D341Med (cell line): Measurements from ENCODE around the gene IGSF9B.

Source experiments
- DNase-seq: peaks from one replicate; pipeline ENCODE4 v3.0.0; 2012; ENCODE audit warnings: low spot score

IGSF9B gene

DNA sequence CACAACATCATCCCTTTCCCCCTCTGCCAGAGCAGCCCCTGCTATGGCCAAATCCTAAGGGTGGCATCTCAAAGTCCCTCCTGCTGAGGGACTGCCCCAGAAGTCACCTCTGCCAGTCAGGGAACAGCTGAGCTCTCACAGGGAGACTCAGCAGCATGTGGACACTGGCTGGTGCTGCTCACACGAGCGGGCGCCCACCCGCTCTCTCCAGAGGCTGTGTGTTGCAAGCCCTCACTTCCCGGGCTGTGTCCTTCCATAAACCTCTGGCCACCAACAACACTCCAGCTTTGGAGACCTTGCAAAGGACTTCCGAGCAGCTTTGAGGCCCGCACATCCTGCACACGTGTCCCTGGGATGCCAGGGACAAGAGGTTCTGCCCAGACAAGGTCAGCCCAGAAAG is 2.8 kb downstream of the IGSF9B start:
- DNase-seq: no peak

DNA sequence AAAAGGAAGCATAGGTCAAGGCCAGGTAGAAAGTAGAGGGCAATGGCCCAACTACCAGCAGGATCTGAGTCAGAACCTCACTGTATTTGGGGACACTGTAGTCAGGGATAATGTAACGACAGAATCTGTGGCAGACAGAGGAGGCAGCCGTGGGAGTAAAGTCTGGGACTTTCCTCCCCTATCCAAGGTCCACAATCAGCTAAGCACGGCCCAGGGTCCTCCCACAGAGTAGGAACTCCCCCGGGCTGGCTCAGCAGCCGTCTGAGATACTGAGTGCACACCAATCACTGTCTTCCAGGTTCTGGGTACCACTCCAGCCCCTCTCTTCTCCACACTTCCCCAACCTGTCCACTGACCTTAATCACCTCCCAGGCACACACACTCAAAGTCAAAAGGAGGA is 3.2 kb downstream of the IGSF9B start:
- no peak for DNase-seq

DNA sequence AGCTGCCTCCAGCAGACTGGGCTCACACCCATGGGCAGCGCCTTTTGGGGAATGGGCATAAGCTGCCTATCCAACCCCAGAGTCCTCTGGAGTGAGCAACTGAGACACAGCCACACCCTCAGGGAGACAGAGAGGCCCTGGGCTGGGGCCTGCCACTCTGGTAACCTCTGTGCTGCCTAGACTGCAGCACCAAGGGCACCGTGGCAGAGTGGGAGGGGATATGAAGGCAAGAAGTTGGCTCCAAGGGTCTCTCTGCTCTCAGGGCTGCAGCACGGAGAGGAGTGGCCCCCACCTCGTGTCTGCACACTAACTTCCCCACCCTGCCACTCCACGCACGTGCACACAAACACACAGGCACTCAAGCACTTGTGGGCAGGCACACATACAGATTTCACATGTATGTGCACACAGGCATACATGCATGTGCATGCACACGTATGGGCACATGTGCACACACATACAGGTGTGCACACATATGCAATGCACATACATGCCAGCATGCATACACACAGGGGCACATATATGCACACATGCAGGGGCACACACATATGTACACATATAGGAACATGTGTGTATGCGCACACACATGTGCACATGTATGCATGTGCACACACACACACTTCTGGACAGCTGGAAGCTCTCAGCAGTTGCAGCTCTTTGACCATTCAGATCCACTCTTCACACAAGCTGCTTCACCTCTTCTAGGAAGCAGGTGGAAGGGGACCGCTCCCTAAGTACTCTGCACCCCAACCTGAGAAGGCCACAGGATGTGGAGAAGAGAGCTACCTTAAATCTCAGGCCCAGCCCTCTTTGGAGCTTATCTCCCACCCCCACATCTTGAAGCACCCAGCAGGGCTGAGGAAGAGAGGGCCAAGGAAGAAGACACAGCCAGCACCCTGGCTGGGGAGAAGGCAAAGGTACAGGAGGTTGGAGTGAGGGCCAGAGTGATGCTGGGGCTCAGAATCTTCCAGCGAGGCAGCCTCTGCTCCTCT is 4.3 kb downstream of the IGSF9B start:
- DNase-seq: no peak

DNA sequence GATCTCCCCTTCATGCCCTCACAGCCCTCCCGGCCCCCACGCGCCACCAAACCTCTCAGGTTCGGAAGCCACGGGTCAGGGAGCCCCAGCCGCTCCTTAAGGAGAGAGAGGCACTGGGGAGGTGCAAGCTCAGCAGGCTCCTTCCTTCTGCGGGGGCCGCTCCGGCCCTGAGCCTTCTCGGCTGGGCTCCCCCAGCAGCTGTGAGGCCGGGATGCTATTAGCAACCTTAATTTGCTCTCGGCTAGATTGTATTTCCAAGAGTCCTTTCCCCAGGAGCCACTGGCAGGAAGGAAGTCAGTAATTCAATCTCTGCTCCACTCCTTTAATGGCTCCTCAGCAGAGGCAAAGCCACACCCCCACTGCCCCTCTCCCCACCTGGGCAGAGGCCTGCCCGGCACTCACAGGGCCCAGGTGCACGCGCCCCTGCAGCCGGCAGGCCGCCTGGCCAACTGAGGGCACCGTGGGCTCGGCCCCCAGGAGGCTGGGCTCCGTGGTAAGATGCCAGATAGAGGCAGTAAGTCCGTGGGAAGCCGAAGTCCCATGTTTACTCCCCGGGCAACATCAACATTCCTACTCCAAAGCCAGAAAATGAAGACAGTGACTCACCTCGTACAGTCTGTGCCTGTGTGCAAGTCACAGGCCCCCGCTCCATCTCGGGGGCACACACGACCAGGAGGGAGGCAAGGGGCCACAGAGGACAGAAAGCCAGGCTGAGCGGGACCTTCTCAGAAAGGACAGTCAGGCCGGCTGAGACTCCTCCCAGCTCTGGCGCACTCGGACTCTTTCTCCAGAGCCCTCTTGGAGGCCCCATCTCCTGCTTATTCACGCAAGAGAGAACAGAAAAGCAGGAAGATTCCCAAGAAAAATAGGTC is 5.2 kb downstream of the IGSF9B start:
- DNase-seq: no peak

DNA sequence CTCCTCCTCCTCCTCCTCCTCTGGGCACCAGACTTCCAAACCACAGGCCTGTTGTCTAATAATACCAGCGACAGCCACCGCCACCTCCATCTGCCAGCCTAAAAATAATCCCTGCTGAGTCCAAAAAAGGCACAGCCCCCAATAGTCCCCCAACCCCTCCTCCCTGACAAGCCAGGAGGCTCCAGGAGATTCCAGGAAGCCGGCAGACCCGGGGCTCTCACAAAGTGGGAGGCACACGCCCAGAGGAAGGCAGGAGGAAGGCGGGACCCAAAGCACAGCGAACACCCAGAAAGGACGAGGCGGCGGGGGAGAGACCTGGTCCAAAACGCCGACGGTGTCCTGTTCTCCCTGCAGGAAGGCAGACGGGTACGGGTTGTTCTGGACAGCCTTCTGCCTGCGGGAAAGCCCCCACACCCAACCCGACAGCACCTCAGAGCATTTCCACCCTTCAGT is 5.9 kb downstream of the IGSF9B start:
- DNase-seq: peak; percentile 85

DNA sequence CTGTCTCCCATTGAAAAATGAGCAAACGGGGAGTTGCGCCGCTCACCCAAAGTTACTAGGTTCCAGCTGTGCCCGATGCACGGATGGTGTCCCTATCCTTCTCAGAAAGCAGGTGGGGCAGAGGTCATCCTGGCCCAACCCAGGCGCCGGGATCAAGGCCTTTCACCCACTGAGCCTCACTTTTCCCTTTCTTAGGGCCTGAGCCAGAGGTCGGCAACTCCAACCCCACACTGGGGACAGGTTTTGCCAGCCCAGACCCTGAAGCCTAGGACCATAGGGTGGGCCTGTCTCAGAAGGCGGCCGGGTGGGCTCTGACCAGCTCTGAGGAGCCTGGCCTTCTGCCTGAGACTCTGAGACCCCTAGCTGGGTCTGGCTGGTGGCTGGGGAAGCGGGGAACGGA is 6.3 kb downstream of the IGSF9B start:
- no peak for DNase-seq

DNA sequence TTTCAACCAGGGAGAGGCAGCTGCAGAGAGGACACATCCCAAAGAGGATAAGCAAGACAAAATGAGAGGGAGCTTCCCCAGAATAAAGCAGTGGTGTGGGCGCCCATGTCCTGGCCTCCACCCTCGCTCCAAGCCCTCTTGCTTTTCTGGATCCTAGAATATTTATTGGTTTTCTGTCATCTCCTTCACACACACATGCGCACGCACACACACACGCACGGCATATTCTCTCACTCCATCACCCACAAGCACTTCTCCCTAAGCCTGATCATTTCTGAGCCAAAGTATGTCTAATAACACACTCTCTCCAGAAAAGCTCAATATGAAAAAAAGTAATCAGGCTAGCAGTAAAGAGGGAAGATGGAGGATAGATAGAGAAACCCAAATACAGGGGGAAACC is 7.6 kb downstream of the IGSF9B start:
- DNase-seq: no peak

DNA sequence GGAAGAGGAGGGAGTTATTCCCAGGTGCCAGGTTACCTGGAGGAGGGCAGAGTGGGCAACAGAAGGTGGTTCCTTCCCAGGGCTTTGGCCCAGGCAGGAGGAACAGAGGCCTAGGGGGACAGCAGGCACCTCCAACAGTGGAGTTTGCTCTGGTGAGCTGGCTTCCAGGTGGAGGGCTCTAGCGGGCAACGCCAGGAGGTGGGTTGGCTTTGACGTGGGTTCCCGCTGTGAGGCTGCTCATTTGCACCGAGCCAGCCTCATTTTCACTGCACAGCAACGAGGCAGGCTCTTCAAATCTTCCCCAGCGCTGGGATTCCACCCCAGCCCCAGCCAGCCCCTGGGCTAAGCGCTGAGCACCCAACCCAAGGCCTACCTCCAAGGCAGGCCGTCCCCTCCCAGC is 8.1 kb downstream of the IGSF9B start:
- DNase-seq: no peak

DNA sequence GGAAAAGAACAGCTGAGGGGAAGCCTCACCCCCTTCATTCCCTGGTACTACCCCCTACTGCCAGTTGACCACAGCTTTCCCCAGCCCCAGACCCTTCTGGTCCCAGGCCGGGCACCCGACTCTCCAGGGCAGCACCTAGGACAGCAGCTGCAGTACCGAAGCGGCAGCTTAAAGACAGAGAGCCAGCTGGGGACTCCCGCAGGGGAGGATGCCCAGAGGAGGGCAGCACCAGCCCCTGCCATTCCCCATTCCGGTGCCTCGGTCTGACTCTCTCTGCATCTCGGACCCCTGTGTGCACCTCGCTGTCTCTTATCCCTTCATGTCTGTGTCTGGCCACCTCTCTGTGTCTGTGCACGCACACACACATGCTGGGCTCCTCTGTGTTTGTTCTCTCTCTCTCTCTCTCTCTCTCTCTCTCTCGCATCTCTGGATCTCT is 9.4 kb downstream of the IGSF9B start:
- DNase-seq: peak; percentile 82

DNA sequence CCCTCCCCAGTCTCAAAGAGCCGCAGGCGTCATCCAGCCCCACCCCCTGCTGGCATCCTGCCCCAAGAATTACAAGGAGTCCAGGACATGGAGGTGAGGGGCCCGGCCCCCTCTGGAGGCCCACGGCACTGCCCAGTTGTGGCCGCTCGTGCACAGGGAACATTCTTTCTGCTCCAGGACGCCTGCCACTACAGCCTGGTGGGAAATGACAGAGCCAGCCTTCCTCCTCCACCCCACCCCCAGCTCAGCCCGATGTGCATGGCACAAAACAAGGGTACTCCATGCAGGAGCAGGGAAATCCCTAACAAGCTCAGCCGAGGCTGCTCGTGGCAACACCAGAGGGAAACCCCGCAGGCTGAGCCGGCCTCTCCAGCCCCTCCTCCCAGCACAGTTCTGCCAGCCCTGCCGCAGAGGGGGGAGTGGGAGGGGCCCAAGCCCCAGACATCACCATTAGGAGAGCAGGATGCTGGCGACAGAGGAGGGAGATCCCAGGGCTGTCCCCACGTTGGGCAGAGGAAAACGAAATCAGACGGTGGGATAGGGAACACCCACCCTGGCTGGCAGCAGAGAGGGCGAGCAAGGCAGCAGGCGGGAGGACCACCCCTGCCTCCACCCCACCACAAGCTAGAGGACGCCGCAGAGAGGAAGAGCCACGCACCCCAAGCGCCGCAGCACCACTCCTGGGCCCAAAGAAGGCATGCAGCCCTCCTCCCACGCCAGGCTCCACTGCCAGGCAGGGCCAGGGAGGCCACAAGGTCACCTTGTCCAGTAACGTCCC is 10.0 kb downstream of the IGSF9B start:
- peak; percentile 75 for DNase-seq

DNA sequence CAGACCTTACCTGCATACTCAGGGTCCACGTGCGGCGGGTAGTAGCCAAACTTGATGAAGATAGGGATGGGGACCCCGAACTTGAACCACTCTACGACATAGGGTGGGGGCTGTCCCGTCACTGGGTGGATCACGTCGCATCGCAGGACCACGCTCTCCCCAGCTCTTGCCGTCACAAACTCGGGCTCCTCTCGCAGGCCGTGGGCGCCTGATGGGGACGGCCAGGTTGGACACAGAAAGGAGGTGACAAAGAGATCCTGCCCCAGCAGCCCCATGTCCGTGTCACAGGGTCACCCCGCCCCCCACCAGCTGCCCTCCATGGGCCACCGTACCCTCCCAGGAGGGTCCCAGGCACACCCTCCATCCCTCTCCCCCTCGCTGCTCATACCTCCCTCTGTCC is 10.7 kb downstream of the IGSF9B start:
- no peak for DNase-seq

DNA sequence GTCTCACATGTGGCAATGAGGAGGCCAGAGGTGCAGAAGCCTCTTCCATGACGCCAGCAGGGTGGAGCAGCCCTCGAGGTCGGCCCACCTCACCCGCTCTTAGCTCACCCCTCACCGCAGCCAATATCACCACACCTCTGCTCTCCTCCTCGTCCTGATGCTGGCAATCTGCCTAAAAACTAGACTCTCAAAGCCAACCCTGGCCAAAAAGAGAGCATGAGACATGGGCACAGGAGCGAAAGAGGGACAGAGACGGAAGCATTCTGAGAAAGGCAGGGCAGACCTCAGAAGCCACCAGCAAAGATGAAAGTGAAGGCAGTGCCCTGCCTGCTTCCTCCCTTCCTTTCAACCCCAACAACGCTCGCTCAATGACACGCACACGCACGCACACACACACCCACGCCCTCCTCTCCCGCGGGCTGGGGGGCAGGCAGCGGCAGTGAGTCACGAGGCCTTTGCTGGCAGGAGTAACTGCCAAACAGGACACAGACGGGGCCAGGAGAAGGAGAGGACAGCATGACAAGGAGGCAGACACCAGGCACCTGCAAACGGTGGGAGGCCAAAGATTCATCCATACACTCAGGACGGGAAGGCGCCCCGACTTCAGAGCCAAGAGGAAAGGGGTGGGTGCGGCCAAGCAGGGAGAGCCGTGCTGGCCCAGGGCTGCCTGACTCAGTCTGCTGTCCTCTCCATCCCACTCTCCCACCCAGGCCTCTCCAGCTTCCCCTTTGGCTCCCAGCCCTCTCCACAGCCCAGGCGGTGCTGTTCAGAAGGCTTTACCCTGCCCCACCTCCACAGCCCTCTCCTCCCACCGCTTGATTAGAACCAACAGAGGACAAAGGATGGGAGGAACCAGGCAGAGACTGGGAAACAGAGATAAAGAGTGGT is 11.4 kb downstream of the IGSF9B start:
- no peak for DNase-seq

DNA sequence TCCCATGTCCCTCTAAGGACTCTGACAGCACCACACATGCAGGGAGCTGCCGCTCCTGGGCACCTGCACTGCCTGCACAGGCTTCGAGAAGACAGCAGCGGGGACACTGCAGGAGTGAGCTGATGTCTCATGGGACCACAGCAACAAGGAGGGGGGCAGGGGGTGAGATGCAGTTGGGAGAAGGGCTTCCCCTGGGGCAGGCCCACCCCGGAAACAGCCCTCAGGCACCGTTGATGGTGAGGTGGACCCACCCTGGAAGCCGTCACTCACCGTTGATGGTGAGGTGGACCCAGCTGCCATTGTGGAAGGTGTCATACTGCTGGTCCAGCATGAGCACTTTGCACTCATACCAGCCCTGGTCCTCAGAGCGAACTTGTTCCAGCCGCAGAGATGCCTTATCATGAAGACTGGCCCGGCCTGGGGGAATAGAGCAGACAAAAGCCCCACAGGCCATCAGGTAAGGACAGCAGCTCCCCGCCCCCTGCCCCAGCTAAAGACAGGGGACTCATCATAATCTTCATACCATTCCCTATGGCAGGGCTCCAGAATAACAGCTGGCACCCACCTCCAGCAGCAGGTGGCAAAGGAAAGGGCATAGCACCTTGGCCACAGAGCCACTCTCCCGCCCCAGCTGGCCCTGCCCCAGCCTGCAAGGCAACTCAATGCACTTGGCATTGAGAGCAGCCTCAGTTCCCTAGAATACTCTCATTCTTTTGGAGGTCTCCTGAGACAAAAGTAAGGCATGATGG is 12.6 kb downstream of the IGSF9B start:
- DNase-seq: no peak

DNA sequence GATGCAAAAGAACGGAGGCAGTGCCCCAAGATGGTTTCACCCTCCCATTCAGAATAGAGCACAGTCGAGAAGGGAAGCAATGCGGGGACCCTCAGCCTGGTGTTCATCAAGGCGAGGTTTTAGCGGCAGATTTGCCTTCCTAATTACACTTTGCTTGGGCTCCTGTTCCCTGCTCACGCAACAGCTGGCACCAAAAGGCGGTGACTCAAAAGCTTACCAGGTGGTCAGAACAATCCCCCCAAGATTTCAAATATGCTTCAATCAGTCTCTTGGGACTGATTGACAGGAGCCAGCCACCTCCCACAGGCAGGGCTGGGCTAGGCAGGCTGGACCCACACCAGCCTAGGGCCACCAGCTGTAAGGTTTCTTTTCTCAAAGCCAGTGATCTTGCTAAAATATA is 14.2 kb downstream of the IGSF9B start:
- DNase-seq: no peak

DNA sequence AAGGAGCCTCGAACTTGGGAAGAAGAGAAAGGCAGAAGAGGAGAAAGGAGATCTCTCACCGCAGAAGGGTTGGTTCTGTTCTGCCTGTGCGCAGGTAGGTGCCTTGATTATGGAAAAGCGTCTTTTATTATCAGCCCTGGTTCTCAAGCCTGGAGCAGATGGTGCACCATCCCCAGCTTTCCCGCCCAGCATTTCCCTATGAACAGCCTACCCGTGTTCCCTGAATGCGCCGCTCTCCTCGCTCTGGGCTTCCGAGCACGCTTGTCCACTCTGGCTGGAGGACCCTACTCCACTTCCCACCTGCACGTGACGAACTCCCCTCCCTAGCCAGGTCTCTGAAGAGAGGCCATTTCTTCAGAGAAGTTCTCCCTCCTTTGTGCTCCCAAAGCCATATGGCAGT is 15.2 kb downstream of the IGSF9B start:
- DNase-seq: no peak

DNA sequence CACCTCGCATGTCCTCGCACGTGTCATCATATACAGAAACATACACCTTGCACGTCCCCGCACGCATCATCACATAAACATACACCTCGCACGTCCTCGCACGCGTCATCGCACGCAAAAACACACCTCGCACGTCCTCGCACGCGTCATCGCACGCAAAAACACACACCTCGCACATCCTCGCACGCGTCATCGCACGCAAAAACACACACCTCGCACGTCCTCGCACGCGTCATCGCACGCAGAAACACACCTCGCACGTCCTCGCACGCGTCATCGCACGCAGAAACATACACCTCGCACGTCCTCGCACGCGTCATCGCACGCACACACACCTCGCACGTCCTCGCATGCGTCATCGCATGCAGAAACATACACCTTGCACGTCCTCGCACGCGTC is 16.7 kb downstream of the IGSF9B start:
- no peak for DNase-seq

DNA sequence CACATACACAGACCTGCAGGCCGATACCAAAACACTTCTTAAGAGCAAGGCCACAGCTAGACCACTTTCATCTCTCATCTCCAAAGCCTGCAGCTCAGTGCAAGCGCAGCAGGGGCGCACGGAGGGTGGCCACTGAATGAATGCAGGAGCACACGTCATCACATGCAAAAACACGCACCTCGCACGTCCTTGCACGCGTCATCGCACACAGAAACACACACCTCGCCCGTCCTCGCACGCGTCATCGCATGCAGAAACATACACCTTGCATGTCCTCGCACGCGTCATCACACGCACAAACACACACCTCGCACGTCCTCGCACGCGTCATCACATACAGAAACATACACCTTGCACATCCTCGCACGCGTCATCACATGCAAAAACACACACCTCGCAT is 17.2 kb downstream of the IGSF9B start:
- no peak for DNase-seq

DNA sequence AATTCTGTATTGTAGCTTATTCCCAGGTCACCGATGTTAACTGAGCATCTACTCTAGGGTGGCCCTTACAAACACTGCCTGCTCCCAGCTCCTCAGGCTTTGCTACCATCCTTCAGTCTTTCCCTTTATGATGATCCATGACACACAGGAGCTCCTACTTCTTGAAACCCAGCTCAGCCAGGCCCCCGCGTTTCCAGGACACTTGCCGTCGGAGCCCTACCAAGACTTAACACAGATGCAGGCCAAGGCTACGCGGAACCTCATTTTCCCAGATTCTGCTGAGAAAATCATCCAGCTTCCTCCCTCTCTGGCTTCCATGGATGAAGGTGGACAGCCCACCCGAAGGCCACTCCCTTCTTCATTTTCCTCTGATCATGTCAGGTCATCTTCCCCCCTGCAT is 18.6 kb downstream of the IGSF9B start:
- no peak for DNase-seq

DNA sequence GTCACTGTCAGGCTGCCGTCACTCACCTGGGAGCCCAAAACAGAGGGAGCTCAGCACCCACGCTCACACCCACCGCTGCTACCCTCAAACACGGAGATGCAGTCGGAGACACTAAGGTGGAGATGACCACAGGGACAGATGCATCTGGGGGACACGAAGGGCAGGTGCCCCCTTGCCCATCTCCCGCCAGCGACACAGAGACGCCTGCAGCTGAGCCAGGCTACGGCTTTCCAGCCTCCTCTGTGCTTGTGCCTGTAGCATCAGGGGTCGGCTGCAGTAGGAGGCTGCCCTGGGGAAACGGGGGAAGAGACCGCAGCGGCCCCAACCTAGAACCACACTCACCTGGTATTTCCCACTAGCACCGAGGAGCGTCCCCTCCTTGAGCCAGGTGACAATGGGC is 19.3 kb downstream of the IGSF9B start:
- no peak for DNase-seq

DNA sequence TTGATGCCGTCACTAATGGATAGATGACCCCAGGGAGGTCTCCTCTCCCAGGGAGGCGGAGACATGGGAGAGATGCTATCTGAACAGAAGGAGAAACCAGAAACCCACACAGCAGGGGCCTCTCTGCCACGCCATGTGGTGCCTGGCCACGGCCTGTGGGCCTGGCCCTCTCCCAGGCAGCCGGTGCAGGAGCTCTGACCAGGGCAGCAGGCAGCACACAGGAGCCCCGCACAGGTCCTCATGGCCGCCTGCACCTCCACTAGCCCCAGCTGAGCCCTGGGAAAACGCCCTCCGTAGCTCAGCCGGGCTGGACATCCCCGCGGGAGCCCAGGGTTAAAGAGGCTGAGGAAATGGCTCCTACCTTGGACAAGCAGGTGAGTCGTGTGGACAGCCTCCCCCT is 19.8 kb downstream of the IGSF9B start:
- no peak for DNase-seq
